ENCODE measurements around the gene CENPU. TPM values are rescaled to one million over a fixed set of nuclear protein-coding genes. Genes with fewer than 3 reads are reported as not detected.
"Not testable (repeated sequence)": the region's sequence is repeated elsewhere in the genome, so short reads cannot be mapped to it uniquely, and the experiment has no call there.

CENPU gene
- total RNA-seq, 1 donor from 2014 or later, result 76.6 TPM

- Mint-ChIP-seq H3K27me3 (ENCODE audit: low read depth) (no peaks in the 10 kb centered on the region), H3K4me3 (no peak overlapping the region), H3K36me3 (ENCODE audit: low read depth) (no peaks in the 10 kb centered on the region), H3K27ac (ENCODE audit: unreplicated experiment) (no peak overlapping the region), H3K9me3 (no peaks in the 10 kb centered on the region), H3K4me1 (peaks cover 6% of the 10 kb centered on the region)
- TF ChIP-seq, protein P1, sequence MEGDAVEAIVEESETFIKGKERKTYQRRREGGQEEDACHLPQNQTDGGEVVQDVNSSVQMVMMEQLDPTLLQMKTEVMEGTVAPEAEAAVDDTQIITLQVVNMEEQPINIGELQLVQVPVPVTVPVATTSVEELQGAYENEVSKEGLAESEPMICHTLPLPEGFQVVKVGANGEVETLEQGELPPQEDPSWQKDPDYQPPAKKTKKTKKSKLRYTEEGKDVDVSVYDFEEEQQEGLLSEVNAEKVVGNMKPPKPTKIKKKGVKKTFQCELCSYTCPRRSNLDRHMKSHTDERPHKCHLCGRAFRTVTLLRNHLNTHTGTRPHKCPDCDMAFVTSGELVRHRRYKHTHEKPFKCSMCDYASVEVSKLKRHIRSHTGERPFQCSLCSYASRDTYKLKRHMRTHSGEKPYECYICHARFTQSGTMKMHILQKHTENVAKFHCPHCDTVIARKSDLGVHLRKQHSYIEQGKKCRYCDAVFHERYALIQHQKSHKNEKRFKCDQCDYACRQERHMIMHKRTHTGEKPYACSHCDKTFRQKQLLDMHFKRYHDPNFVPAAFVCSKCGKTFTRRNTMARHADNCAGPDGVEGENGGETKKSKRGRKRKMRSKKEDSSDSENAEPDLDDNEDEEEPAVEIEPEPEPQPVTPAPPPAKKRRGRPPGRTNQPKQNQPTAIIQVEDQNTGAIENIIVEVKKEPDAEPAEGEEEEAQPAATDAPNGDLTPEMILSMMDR (conservative IDR thresholded peaks at IDR 0.05), result no peak
- DNase-seq (ENCODE audit: low read depth, low spot score), result no peak
Measured at GRCh38 chr4:184655889-184656869, 77.7 kb downstream of the CENPU start.

DNA sequence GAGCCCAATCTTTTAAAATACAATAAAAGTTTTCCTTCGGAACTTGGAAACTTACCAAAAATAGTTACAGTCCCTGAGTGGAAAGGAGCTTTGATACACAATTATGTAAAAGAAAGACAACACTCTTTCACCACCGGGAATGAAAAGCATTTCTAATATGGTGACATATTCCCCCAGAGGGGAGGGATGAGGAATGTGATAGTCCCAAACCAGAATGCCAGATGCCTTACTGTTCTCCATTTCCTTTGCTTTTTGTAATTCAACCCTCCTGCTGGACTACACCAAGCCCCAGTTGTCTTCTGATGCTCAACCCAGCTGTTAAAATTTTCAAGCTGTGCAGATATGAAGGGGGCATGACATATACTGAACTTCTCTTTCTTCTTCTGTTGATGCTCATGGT is 80.2 kb downstream of the CENPU start:
- Mint-ChIP-seq H3K9me3 (no peaks in the 10 kb centered on the region), H3K36me3 (ENCODE audit: low read depth) (no peaks in the 10 kb centered on the region), H3K4me1 (peaks cover 16% of the 10 kb centered on the region), H3K4me3 (no peak overlapping the region), H3K27me3 (ENCODE audit: low read depth) (no peaks in the 10 kb centered on the region), H3K27ac (ENCODE audit: unreplicated experiment) (no peak overlapping the region)
- TF ChIP-seq, protein P1 (conservative IDR thresholded peaks at IDR 0.05), result no peak
- no peak for DNase-seq (ENCODE audit: low read depth, low spot score)

DNA sequence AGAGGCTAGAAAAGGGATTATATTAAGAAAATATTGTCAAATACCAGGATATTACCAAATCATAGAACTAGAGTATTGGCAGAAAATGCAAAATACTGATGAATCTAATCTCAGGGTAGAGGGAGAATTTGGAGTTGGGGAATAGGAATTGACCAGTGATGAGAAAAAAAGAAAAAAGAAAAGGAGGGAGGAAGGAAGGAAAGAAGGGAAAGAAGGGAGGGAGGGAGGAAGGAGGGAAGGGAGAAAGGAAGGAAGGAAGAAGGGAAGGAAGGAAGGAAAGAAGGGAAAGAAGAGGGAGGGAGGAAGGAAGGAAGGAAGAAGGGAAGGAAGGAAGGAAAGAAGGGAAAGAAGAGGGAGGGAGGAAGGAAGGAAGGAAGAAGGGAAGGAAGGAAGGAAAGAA is 81.2 kb downstream of the CENPU start:
- not testable (repeated sequence) for H3K27me3 Mint-ChIP-seq (ENCODE audit: low read depth); H3K9me3 Mint-ChIP-seq; H3K27ac Mint-ChIP-seq (ENCODE audit: unreplicated experiment); H3K36me3 Mint-ChIP-seq (ENCODE audit: low read depth); H3K4me3 Mint-ChIP-seq; DNase-seq (ENCODE audit: low read depth, low spot score)
- peaks cover 24% of the 10 kb centered on the region for H3K4me1 Mint-ChIP-seq

- Mint-ChIP-seq H3K27ac (ENCODE audit: unreplicated experiment) (no peak overlapping the region), H3K9me3 (no peaks in the 10 kb centered on the region), H3K27me3 (ENCODE audit: low read depth) (no peaks in the 10 kb centered on the region), H3K4me3 (peak overlapping the region; percentile 66), H3K4me1 (peaks cover 31% of the 10 kb centered on the region), H3K36me3 (ENCODE audit: low read depth) (no peaks in the 10 kb centered on the region)
- TF ChIP-seq, protein P1 (conservative IDR thresholded peaks at IDR 0.05), result no peak
- no peak for DNase-seq (ENCODE audit: low read depth, low spot score)
Measured at GRCh38 chr4:184651899-184652298, 82.0 kb downstream of the CENPU start.

GRCh38 chr4:184649971-184650855 is 83.7 kb downstream of the CENPU start:
- no peaks in the 10 kb centered on the region for H3K36me3 Mint-ChIP-seq (ENCODE audit: low read depth)
- TF ChIP-seq, protein P1 (conservative IDR thresholded peaks at IDR 0.05), result no peak
- no peaks in the 10 kb centered on the region for H3K27me3 Mint-ChIP-seq (ENCODE audit: low read depth)
- H3K4me3 Mint-ChIP-seq, result peak overlapping the region; percentile 93
- no peaks in the 10 kb centered on the region for H3K9me3 Mint-ChIP-seq
- peaks cover 41% of the 10 kb centered on the region for H3K4me1 Mint-ChIP-seq
- H3K27ac Mint-ChIP-seq (ENCODE audit: unreplicated experiment), result peak overlapping the region; percentile 97
- DNase-seq (ENCODE audit: low read depth, low spot score), result peak; percentile 19

Measured in neural crest cell (in vitro differentiated cells).